Measurements from ENCODE around the gene OR2V1. TPM values are rescaled to one million over a fixed set of nuclear protein-coding genes. Genes with fewer than 3 reads are reported as not detected.

Gene OR2V1
- total and polyA plus RNA-seq, 2 experiments from 2014 or later = not detected

DNA sequence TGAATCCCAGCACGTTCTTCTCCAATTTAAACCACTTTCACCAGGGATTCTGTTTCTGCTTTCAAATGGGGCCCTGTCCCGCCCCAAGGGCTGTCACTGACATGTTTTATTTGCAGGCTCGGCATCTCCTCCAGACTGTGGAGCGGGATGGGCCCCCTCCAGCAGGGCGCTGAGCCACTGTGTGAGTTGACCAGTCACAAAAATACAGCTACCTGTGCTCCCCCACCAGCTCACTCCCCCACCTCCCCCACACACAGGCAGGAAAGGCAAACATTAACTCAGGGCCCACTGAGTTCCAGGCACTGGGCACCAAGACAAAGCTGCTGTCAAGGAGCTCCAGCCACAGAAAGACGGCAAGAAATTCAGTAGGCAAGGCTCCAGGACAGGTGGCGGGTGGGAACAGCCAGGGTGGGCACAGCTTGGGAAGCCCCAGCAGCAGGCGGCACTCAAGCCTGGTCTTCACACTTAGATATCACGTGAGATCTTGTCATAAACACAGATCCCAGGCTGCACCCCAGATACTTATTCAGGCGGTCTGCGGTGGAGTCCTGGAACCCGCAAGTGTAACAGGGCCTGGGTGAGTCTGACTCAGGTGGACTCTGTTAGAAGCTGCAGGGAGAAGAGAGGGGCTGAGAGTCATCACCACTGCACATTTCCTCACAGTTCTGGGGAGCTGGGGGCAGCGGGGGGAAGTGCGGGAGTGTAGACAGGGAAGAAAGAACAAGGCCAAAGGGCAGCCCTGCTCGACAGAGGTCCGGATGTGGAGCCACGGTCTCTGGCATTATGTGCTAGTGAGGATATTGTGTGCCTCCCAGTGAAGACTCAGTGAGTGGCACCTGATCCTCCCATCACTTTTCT lies 44.7 kb downstream of the OR2V1 start:
- H3K9me3 ChIP-seq (ENCODE audit: low read depth) = no peaks in the 10 kb centered on the region
- H3K9me2 ChIP-seq (replicated peaks; ENCODE audit: insufficient read depth) = no peaks in the 10 kb centered on the region
- peaks cover 44% of the 10 kb centered on the region for H3K27me3 ChIP-seq
- H3K27ac ChIP-seq = no peak overlapping the region
- WGBS (ENCODE audit: low lambda C conversion rate, missing lambda C conversion rate) = 62% methylated on average over 16 of the region's 17 CpGs
- no peak overlapping the region for H3K4me3 ChIP-seq
- H2AFZ ChIP-seq = no peak overlapping the region
- no peak overlapping the region for H3K4me2 ChIP-seq
- H3K4me1 ChIP-seq (ENCODE audit: insufficient read depth) = no peaks in the 10 kb centered on the region
- TF ChIP-seq, protein P1, sequence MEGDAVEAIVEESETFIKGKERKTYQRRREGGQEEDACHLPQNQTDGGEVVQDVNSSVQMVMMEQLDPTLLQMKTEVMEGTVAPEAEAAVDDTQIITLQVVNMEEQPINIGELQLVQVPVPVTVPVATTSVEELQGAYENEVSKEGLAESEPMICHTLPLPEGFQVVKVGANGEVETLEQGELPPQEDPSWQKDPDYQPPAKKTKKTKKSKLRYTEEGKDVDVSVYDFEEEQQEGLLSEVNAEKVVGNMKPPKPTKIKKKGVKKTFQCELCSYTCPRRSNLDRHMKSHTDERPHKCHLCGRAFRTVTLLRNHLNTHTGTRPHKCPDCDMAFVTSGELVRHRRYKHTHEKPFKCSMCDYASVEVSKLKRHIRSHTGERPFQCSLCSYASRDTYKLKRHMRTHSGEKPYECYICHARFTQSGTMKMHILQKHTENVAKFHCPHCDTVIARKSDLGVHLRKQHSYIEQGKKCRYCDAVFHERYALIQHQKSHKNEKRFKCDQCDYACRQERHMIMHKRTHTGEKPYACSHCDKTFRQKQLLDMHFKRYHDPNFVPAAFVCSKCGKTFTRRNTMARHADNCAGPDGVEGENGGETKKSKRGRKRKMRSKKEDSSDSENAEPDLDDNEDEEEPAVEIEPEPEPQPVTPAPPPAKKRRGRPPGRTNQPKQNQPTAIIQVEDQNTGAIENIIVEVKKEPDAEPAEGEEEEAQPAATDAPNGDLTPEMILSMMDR (IDR thresholded peaks at IDR 0.05; ENCODE audit: poor library complexity) = no peak
- no peak for TF ChIP-seq EZH2phosphoT487 (IDR thresholded peaks at IDR 0.05; ENCODE audit: low read depth, severe bottlenecking, unreplicated experiment)
- TF ChIP-seq EZH2 (IDR thresholded peaks at IDR 0.05; ENCODE audit: borderline replicate concordance) = no peak
- DNase-seq (ENCODE audit: low spot score) = no peak
- H4K20me1 ChIP-seq (ENCODE audit: insufficient read depth, poor library complexity, severe bottlenecking) = no peaks in the 10 kb centered on the region
- no peaks in the 10 kb centered on the region for H3K79me2 ChIP-seq
- H3K36me3 ChIP-seq (replicated peaks; ENCODE audit: insufficient read depth, low read depth) = no peaks in the 10 kb centered on the region

DNA sequence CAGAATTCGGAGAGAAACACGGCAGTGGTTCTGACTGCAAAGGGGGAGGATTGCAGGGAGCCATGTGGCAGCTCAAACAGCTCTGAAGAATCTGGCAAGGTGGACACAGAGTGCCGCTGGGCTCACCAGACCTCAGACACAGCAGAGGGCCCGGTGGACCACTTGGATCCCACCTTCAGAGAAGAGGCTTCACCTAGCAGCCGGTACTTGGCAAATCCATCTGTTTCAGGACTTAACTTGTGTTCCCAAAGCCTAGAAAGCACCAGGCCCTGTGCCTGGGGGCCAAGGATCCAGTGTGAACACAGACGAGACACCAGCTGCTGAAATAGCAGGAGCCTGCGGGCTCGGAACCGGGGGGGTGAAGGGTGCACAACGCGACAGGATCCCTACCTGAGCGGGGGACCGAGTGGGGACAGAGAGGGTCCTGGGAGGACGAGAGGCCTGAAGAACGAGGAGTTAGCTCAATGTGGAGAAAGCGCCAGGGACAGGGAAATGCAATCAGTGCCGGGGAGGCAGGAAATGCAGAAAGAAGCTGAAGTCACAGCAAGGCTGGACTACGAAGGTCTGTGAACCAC lies 46.3 kb downstream of the OR2V1 start:
- no peak overlapping the region for H3K27ac ChIP-seq
- H3K36me3 ChIP-seq (replicated peaks; ENCODE audit: insufficient read depth, low read depth) = no peaks in the 10 kb centered on the region
- peaks cover 45% of the 10 kb centered on the region for H3K27me3 ChIP-seq
- no peaks in the 10 kb centered on the region for H4K20me1 ChIP-seq (ENCODE audit: insufficient read depth, poor library complexity, severe bottlenecking)
- H3K9me2 ChIP-seq (replicated peaks; ENCODE audit: insufficient read depth) = no peaks in the 10 kb centered on the region
- H3K9me3 ChIP-seq (ENCODE audit: low read depth) = no peaks in the 10 kb centered on the region
- TF ChIP-seq EZH2 (IDR thresholded peaks at IDR 0.05; ENCODE audit: borderline replicate concordance) = no peak
- TF ChIP-seq, protein P1 (IDR thresholded peaks at IDR 0.05; ENCODE audit: poor library complexity) = no peak
- TF ChIP-seq EZH2phosphoT487 (IDR thresholded peaks at IDR 0.05; ENCODE audit: low read depth, severe bottlenecking, unreplicated experiment) = no peak
- no peak for DNase-seq (ENCODE audit: low spot score)
- no peak overlapping the region for H3K4me3 ChIP-seq
- no peaks in the 10 kb centered on the region for H3K79me2 ChIP-seq
- whole genome bisulfite sequencing (ENCODE audit: low lambda C conversion rate, missing lambda C conversion rate) = 78% methylated on average over 18 of the region's 18 CpGs
- no peak overlapping the region for H3K4me2 ChIP-seq
- no peak overlapping the region for H2AFZ ChIP-seq
- H3K4me1 ChIP-seq (ENCODE audit: insufficient read depth) = no peaks in the 10 kb centered on the region

DNA sequence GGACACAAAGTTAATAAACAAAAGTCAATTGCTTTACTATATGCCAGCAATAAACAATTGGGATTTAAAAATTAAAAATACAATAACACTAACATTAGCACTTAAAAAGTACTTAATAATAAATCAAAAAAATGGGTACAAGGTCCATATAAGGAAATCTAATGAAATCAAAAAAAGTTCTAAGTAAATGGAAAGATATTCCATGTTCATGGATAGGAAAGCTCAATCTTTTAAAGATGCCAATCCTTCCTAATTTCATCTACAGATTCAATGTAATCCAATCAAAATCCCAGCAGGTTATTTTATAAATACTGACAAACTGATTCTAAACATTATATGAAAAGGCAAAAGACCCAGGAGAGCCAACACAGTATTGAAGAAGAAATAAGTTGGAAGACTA lies 49.0 kb downstream of the OR2V1 start:
- no peaks in the 10 kb centered on the region for H4K20me1 ChIP-seq (ENCODE audit: insufficient read depth, poor library complexity, severe bottlenecking)
- H3K9me3 ChIP-seq (ENCODE audit: low read depth) = no peaks in the 10 kb centered on the region
- no peaks in the 10 kb centered on the region for H3K4me1 ChIP-seq (ENCODE audit: insufficient read depth)
- H3K27ac ChIP-seq = no peak overlapping the region
- no peak overlapping the region for H3K4me3 ChIP-seq
- DNase-seq (ENCODE audit: low spot score) = no peak
- H3K9me2 ChIP-seq (replicated peaks; ENCODE audit: insufficient read depth) = no peaks in the 10 kb centered on the region
- peaks cover 46% of the 10 kb centered on the region for H3K27me3 ChIP-seq
- no peak overlapping the region for H2AFZ ChIP-seq
- H3K79me2 ChIP-seq = no peaks in the 10 kb centered on the region
- TF ChIP-seq, protein P1 (IDR thresholded peaks at IDR 0.05; ENCODE audit: poor library complexity) = no peak
- TF ChIP-seq EZH2phosphoT487 (IDR thresholded peaks at IDR 0.05; ENCODE audit: low read depth, severe bottlenecking, unreplicated experiment) = no peak
- no peak for TF ChIP-seq EZH2 (IDR thresholded peaks at IDR 0.05; ENCODE audit: borderline replicate concordance)
- H3K4me2 ChIP-seq = no peak overlapping the region
- no peaks in the 10 kb centered on the region for H3K36me3 ChIP-seq (replicated peaks; ENCODE audit: insufficient read depth, low read depth)

All from hepatocyte (in vitro differentiated cells).